Stimulated activated CD8-positive, alpha-beta memory T cell treated with anti-CD3 and anti-CD28 coated beads, Interleukin-7, amount 100 ng/mL, for 1 hour (primary cell): ENCODE results near the gene HEATR1.
"Not testable (repeated sequence)": the region's sequence is repeated elsewhere in the genome, so short reads cannot be mapped to it uniquely, and the experiment has no call there.

Experiments
- DNase-seq, 2 donors: peaks; one replicate each; pipeline ENCODE4 v3.0.0-alpha.2; 2020; ENCODE audit warnings: low read depth in 2 of 2

Gene HEATR1

GRCh38 chr1:236511735-236512418, 92.4 kb downstream of the HEATR1 start:
- DNase-seq, result no peak

- DNase-seq, result no peak
These were observed 94.5 kb downstream of the HEATR1 start for GRCh38 chr1:236509647-236510401.

GRCh38 chr1:236509203-236509602, 95.1 kb downstream of the HEATR1 start:
- no peak for DNase-seq

- DNase-seq, result no peak
These were observed 95.7 kb downstream of the HEATR1 start for GRCh38 chr1:236508593-236509027.

- no peak for DNase-seq
These were observed 97.2 kb downstream of the HEATR1 start for GRCh38 chr1:236507022-236507700.

- DNase-seq, result not testable (repeated sequence)
These were observed 100.0 kb downstream of the HEATR1 start for GRCh38 chr1:236504338-236504737.

GRCh38 chr1:236502972-236503639, 101.2 kb downstream of the HEATR1 start:
- DNase-seq, result no peak

GRCh38 chr1:236502579-236502971, 101.7 kb downstream of the HEATR1 start:
- DNase-seq, result no peak

- no peak for DNase-seq
These were observed 103.2 kb downstream of the HEATR1 start for GRCh38 chr1:236501093-236501492.
